GM12891 (cell line): ENCODE results near the gene ARHGAP26.

Experiments
- DNase-seq: peaks from one replicate; pipeline ENCODE4 v3.0.0; 2011; ENCODE audit warnings: low spot score; ENCODE audit not compliant: insufficient read length
- FAIRE-seq: peaks from 2 replicates; lab custom pipeline; 2011; peaks lifted over from hg19 to GRCh38; lab: Jason Lieb, UNC
- PAX5 ChIP-seq: IDR thresholded peaks from 2 replicates; pipeline ENCODE4 v1.6.1; 2011; ENCODE audit warnings: low read length, moderate library complexity, mild to moderate bottlenecking; ENCODE audit not compliant: insufficient read depth, severe bottlenecking
- POLR2A ChIP-seq: IDR thresholded peaks from 2 replicates; pipeline ENCODE4 v1.6.1; 2011; ENCODE audit warnings: low read depth, low read length, control low read depth
- POLR2AphosphoS5 ChIP-seq: IDR thresholded peaks from 2 replicates; pipeline ENCODE4 v1.6.1; 2011; ENCODE audit warnings: low read depth, low read length, control low read depth
- POU2F2 ChIP-seq: IDR thresholded peaks from 2 replicates; pipeline ENCODE4 v1.6.1; 2011; ENCODE audit warnings: low read depth, mild to moderate bottlenecking, control low read depth, low read length, moderate library complexity
- SPI1 ChIP-seq: IDR thresholded peaks from 2 replicates; pipeline ENCODE4 v1.6.1; 2011; ENCODE audit warnings: low read depth, low read length, control low read depth
- TAF1 ChIP-seq: IDR thresholded peaks from 2 replicates; pipeline ENCODE4 v1.6.1; 2011; ENCODE audit warnings: low read depth, low read length, control low read depth

ARHGAP26 gene

GRCh38 chr5:142826093-142826492, 55.9 kb downstream of the ARHGAP26 start:
- DNase-seq: no peak
- TF ChIP-seq SPI1 (no peak), PAX5 (no peak), POLR2A (no peak), POU2F2 (no peak), TAF1 (no peak), POLR2AphosphoS5 (no peak)
- no peak for FAIRE-seq

- DNase-seq: no peak
- no peak for FAIRE-seq
- no peak for TF ChIP-seq TAF1
- no peak for TF ChIP-seq SPI1
- no peak for TF ChIP-seq POU2F2
- TF ChIP-seq POLR2AphosphoS5: no peak
- no peak for TF ChIP-seq POLR2A
- TF ChIP-seq PAX5: no peak
Measured at GRCh38 chr5:142826741-142827492, 56.7 kb downstream of the ARHGAP26 start.

- FAIRE-seq (no peak), DNase-seq (no peak)
- no peak for TF ChIP-seq PAX5
Measured at GRCh38 chr5:142827934-142828576, 57.9 kb downstream of the ARHGAP26 start.

- FAIRE-seq: no peak
- TF ChIP-seq PAX5 (no peak), POU2F2 (no peak), POLR2A (no peak), SPI1 (no peak), TAF1 (no peak), POLR2AphosphoS5 (no peak)
- DNase-seq: no peak
Measured at GRCh38 chr5:142828797-142829535, 58.8 kb downstream of the ARHGAP26 start.

GRCh38 chr5:142829801-142830220, 59.6 kb downstream of the ARHGAP26 start:
- no peak for TF ChIP-seq SPI1
- TF ChIP-seq TAF1: no peak
- no peak for TF ChIP-seq POLR2A
- no peak for TF ChIP-seq POLR2AphosphoS5
- FAIRE-seq: no peak
- DNase-seq: no peak

- FAIRE-seq (no peak), DNase-seq (no peak)
Measured at GRCh38 chr5:142830241-142831008, 60.2 kb downstream of the ARHGAP26 start.

GRCh38 chr5:142831009-142831383, 60.8 kb downstream of the ARHGAP26 start:
- FAIRE-seq: no peak
- no peak for TF ChIP-seq PAX5
- TF ChIP-seq POLR2A: no peak
- no peak for TF ChIP-seq POLR2AphosphoS5
- no peak for TF ChIP-seq POU2F2
- no peak for TF ChIP-seq SPI1
- TF ChIP-seq TAF1: no peak
- DNase-seq: no peak

More at GRCh38 chr5:142830241-142831008, 60.2 kb downstream of the ARHGAP26 start:
- no peak for TF ChIP-seq SPI1
- no peak for TF ChIP-seq POLR2AphosphoS5

- no peak for TF ChIP-seq TAF1
- FAIRE-seq (no peak), DNase-seq (no peak)
Measured at GRCh38 chr5:142832263-142832662, 62.1 kb downstream of the ARHGAP26 start.

GRCh38 chr5:142833517-142834449, 63.6 kb downstream of the ARHGAP26 start:
- TF ChIP-seq POLR2A (no peak), PAX5 (no peak), TAF1 (no peak), POU2F2 (no peak), POLR2AphosphoS5 (no peak), SPI1 (no peak)
- DNase-seq: no peak
- no peak for FAIRE-seq

GRCh38 chr5:142834504-142834903, 64.3 kb downstream of the ARHGAP26 start:
- TF ChIP-seq SPI1: no peak
- DNase-seq: no peak
- FAIRE-seq: no peak
